DOHH2 (cell line): ENCODE results near the gene MAPK8.

Source experiments
- CTCF ChIP-seq: fragments of 200-600 bp; sonication (generic); IDR thresholded peaks from one replicate; pipeline ENCODE4 v1.5.1; 2014; ENCODE audit warnings: antibody characterized with exemption, mild to moderate bottlenecking, low read depth, low read length; ENCODE audit not compliant: poor library complexity, severe bottlenecking
- EZH2phosphoT487 ChIP-seq: fragments of 200-600 bp; sonication (generic); IDR thresholded peaks from 2 replicates; pipeline ENCODE4 v1.6.1; 2017; ENCODE audit warnings: borderline replicate concordance, mild to moderate bottlenecking, antibody characterized with exemption, low read length, moderate library complexity, mixed read lengths

- no peak for TF ChIP-seq CTCF
- TF ChIP-seq EZH2phosphoT487: no peak
Observed at GRCh38 chr10:48474765-48475365, 168.4 kb downstream of the MAPK8 start.
